BE2C (cell line): ENCODE results near the gene OTUD1.

Experiments used
- DNase-seq: peaks from one replicate; pipeline ENCODE4 v3.0.0-alpha.2; 2020
- H3K27me3 ChIP-seq: fragments of 250-450 bp; sonication (Bioruptor Pico); 2 replicates; pipeline ENCODE4 v1.5.1; 2020; ENCODE audit warnings: mild to moderate bottlenecking
- H3K36me3 ChIP-seq: fragments of 250-450 bp; sonication (Bioruptor Pico); 2 replicates; pipeline ENCODE4 v1.5.1; 2020; ENCODE audit warnings: mild to moderate bottlenecking
- H3K4me1 ChIP-seq: fragments of 250-450 bp; sonication (Bioruptor Pico); 2 replicates; pipeline ENCODE4 v1.5.1; 2020
- H3K4me3 ChIP-seq: 2 replicates; pipeline ENCODE4 v1.5.1; 2011; ENCODE audit warnings: low read depth, low read length
- H3K9me3 ChIP-seq: fragments of 250-450 bp; sonication (Bioruptor Pico); 2 replicates; pipeline ENCODE4 v1.5.1; 2020
- TF ChIP-seq, protein P1 (sequence below): IDR thresholded peaks from 2 replicates; pipeline ENCODE4 v1.5.1; 2012; ENCODE audit warnings: mild to moderate bottlenecking, low read depth, low read length

The OTUD1 gene

DNA sequence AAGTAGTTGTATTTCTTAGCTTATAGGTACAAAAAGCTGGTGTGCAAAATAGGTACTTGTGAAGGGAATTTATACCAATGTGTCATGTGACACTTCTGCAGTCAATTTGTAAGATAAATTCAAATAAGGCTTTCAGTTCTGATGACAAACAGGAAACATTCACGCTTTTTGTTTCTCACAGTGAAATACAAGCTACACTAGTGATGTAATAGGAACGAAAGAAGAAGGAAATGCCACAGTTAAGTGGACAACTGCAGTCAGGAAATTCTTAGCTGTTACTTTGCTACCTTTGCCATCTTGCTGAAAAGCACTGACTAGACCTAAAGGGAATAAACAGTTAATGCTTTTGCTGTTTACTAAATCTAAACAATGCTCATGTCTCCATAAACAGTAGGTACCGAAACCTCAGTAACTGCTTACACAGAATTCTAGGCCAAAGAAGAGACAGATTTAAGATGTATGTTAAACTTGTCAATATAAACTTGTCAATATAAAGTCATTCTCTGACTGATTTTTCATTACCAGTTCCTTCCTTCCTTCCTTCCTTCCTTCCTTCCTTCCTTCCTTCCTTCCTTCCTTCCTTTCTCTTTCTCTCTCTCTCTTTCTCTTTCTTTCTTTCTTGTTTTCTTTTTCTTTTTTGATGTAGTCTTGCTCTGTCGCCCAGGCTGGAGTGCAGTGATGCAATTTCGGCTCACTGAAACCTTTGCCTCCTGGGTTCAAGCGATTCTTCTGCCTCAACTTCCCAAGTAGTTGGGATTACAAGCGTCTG is 10.1 kb downstream of the OTUD1 start:
- Histone ChIP-seq H3K4me3 (no peak overlapping the region), H3K4me1 (no peaks in the 10 kb centered on the region)
- DNase-seq = no peak

GRCh38 chr10:23452033-23452655 is 13.3 kb downstream of the OTUD1 start:
- H3K4me1 ChIP-seq = no peaks in the 10 kb centered on the region
- DNase-seq = no peak
- no peaks in the 10 kb centered on the region for H3K9me3 ChIP-seq
- H3K4me3 ChIP-seq = no peak overlapping the region
- TF ChIP-seq, protein P1, sequence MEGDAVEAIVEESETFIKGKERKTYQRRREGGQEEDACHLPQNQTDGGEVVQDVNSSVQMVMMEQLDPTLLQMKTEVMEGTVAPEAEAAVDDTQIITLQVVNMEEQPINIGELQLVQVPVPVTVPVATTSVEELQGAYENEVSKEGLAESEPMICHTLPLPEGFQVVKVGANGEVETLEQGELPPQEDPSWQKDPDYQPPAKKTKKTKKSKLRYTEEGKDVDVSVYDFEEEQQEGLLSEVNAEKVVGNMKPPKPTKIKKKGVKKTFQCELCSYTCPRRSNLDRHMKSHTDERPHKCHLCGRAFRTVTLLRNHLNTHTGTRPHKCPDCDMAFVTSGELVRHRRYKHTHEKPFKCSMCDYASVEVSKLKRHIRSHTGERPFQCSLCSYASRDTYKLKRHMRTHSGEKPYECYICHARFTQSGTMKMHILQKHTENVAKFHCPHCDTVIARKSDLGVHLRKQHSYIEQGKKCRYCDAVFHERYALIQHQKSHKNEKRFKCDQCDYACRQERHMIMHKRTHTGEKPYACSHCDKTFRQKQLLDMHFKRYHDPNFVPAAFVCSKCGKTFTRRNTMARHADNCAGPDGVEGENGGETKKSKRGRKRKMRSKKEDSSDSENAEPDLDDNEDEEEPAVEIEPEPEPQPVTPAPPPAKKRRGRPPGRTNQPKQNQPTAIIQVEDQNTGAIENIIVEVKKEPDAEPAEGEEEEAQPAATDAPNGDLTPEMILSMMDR = no peak
- H3K27me3 ChIP-seq = no peaks in the 10 kb centered on the region
- H3K36me3 ChIP-seq = no peaks in the 10 kb centered on the region

More for the DNA sequence above, 10.1 kb downstream of the OTUD1 start:
- Histone ChIP-seq H3K9me3 (no peaks in the 10 kb centered on the region), H3K36me3 (no peaks in the 10 kb centered on the region), H3K27me3 (no peaks in the 10 kb centered on the region)
- TF ChIP-seq, protein P1 = no peak

- H3K4me1 ChIP-seq = no peaks in the 10 kb centered on the region
- DNase-seq = no peak
- no peaks in the 10 kb centered on the region for H3K27me3 ChIP-seq
- no peak overlapping the region for H3K4me3 ChIP-seq
- no peaks in the 10 kb centered on the region for H3K36me3 ChIP-seq
- TF ChIP-seq, protein P1 = no peak
- H3K9me3 ChIP-seq = no peaks in the 10 kb centered on the region
These were observed 14.6 kb downstream of the OTUD1 start for GRCh38 chr10:23453465-23453864.

DNA sequence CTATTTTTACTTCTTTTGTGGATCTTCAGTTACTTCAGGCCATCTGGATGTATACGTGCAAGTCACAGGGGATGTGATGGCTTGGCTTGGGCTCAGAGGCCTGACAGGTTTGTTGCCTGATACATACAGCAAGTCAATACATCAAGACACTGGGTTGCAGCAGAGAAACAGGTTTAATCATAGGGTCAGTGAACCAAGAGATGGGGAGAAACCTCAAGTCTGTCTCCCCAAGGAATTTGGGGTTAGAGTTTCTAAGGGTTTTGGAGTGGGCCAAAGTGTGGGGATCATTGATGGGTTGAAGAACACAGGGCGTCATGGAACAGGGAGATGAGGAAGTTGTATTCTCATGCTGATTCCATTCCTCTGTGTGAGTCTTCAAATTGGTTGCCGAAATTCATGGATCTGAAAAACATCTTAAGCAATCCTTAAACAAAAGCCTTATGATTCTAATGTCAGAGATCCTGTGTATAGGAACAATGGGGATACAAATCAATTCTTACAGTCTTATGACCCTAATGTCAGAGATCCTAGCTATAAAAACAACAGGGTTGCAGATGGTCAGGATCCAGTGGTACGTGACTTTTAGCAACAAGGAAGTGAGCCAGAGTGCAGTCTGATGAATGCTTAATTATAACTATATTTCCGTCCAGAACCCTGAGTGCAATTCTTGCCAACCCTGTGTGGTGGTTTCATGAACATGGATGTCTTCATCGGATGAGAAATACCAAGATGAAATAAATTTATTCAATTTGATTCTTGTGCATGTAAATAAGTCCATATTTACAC is 18.9 kb downstream of the OTUD1 start:
- Histone ChIP-seq H3K9me3 (no peaks in the 10 kb centered on the region), H3K4me1 (no peaks in the 10 kb centered on the region), H3K36me3 (no peaks in the 10 kb centered on the region), H3K27me3 (no peaks in the 10 kb centered on the region), H3K4me3 (no peak overlapping the region)
- TF ChIP-seq, protein P1 = no peak
- DNase-seq = no peak

DNA sequence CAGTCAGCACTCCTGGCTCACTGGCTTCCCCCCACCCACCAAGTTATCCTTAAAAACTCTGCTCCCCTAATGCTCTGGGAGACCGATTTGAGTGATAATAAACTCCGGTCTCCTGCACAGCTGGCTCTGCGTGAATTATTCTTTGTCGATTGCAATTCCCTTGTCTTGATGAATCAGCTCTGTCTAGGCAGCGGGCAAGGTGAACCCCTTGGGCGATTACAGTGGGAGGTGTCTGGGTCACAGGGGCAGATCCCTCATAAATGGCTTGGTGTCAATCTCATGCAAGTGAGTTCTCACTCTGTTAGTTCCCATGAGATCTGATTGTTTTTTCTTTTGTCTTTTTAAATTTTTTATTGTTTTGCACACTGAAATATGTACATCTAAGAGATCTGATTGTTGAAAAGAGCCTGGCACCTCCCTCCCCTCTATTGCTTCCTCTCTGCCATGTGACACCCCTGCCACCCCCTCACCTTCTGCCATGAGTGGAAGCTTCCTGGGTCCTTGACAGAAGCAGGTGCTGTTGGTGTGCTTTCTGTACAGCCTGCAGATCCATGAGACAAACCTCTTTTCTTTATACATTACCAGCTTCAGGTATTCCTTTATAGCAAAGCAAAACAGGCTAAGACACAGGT is 20.5 kb downstream of the OTUD1 start:
- TF ChIP-seq, protein P1 = no peak
- DNase-seq = no peak
- H3K9me3 ChIP-seq = no peaks in the 10 kb centered on the region
- no peaks in the 10 kb centered on the region for H3K36me3 ChIP-seq
- H3K27me3 ChIP-seq = no peaks in the 10 kb centered on the region
- H3K4me3 ChIP-seq = no peak overlapping the region
- no peaks in the 10 kb centered on the region for H3K4me1 ChIP-seq
